ENCODE results near the gene RIN1.
A peak's percentile ranks its signal among the peaks of the same experiment; 100 is the strongest.
"Not testable (repeated sequence)": the region's sequence is repeated elsewhere in the genome, so short reads cannot be mapped to it uniquely, and the experiment has no call there.

RIN1 gene

DNA sequence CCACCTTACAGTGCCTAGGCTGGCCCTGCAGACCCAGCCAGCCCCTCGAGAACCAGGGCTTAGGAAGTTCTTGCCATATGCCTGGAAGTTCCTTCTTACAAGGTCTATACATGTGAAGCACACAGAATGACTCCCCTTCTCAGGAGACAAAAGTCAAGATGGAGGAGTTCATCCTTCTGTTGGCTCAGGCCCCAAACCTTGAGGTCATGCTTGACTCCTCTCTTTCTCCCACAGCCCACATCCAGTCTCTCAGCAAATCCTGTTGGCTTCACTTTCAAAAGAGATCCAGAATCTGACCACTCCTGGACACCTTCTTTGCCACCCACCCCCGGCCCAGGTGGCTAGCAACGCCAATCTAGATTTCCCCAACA, 17.6 kb downstream of the RIN1 start:
- no peak for DNase-seq

DNA sequence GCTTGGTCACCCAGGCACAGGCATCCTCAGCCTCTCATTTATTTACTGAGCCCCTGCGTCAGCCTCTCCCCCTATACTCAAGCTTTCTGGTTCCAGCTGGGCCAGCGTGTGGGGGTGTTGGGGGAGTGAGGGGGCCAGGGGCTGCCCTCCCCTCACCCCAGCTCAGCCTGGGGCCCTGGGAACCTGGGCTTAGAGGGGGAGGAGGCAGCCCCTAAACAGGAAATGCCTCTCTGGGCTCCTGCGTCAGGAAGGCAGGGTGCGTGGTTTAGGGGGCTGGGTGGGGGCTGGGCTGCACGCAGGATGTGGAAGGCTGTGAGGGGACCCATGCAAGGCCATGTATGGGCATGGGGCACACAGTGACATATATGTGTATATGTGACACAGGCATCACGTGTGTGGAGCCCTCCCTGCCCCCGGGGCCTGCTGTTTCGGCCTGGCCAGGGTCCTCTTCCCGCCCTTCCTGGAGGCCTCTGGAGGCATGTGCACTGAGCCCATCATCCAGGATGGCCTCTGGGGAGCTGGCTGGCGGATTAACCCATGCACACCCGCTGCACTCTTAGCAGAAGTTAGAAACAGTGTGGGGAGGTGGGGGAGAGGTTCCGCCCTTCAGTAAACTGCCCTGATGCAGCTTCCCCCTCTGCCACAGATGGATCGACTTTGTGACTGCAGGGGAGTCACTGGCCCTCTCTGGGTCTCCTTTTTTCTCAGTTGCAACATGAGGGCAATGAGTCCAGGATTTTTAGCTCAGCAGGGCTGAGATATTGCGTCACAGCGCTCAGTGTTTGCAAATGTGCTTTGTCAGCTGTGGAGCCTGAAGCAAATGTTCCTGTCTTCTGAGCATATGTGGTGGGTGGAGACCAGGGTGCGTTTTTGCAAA, 18.3 kb downstream of the RIN1 start:
- DNase-seq, result no peak

DNA sequence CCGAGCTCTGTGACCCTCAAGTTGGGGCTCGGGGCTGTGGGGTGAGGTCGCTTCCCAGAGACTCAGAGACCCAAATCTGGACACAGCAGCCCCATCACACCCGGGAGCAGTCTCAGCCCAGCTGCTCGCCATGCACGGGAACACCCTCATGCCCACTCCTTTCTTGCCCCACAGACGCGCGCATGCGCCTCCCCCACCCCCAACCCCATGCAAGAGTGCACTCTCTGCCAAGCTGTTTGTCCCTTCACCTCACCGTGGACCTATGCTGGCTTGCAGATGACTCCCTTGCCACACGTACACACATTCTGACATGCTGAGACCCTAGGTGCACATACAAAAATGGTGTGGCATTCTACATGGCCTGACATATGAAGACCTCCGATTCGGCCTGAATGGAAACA, 18.9 kb downstream of the RIN1 start:
- DNase-seq, result no peak

DNA sequence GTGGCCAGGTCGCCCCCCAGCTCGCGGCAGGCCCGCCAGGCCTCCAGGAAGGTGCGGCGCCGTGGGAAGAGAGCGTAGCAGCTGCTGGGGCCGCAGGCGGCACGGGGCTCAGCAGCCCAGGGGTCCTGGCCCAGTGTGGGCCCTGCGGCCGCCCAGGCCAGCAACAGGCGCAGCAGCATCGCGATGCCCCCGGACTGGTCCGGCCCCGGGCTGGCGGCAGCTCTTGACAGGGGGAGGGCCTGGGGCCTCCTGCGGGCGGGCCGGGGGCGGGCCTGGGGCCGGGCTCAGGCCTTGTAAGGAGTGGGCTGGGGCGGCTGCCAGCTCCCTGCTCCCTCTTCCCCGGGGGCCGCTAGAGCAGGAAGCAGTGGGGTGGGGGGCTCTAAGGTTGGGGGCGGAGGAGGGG, 19.4 kb downstream of the RIN1 start, which contains the start of gene CD248:
CD248 (minus strand) TSS at position 196 of the 403 bp plus-strand sequence; CDS start at position 179, 17 bp downstream.
- no peak for DNase-seq

DNA sequence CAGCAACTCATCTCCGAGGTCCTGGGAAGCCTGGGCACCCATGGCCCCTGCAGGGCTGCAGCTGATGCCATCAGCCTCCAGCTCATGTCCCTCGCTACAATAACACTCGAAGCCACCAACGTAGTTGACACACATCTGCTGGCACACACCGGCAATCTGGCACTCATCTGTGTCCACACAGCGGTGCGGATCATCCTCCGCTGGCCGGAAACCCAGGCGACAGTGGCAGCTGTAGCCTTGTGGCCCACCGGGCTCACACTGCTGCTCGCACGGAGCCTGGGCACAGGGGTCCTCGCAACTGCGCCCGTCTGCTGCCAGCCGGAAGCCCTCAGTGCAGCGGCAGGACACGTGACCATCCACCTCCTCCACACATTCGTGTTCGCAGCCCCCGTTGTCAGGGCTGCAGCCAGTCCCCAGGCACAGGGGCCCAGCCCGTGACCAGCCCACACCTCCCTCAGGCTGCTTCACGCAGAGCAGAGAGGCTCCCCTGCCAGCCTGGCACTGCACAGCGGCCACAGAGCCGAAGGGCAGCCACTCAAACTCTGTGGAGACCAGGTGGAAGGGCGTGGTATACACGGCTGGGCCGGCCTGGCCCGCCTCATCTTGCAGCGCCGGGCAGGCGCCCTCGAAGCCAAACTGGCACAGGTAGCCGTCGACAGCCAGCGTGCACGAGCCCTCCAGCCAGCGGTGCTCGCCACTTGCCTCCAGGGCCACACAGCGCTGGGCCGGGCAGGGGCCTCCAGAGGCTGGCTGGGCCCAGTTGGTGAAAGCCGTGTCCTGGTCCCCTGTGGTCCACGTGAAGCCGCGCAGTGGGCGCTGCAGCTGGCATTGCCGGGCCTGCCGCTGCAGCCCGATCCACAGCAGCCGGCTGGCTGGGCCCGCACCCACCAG, 20.1 kb downstream of the RIN1 start:
- DNase-seq, result no peak

DNA sequence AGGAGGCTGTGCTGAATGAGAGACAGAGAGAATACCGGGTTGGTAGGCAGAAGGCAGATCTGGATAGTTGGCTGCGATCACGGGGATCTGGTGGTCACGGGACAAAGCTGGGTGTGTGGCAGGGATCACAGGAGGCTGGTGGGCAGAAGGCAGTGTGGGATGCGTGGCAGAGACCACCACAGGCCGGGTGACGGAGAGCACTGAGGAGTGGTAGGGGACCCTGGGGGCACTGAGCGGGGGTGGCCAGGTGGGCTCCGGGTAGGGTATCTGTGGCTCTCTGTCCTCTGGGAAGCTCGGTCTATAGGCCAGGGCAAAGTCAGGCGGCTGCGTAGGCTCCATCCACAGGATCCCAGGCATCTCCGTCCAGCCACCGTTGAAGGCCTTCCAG, 20.7 kb downstream of the RIN1 start:
- no peak for DNase-seq

DNA sequence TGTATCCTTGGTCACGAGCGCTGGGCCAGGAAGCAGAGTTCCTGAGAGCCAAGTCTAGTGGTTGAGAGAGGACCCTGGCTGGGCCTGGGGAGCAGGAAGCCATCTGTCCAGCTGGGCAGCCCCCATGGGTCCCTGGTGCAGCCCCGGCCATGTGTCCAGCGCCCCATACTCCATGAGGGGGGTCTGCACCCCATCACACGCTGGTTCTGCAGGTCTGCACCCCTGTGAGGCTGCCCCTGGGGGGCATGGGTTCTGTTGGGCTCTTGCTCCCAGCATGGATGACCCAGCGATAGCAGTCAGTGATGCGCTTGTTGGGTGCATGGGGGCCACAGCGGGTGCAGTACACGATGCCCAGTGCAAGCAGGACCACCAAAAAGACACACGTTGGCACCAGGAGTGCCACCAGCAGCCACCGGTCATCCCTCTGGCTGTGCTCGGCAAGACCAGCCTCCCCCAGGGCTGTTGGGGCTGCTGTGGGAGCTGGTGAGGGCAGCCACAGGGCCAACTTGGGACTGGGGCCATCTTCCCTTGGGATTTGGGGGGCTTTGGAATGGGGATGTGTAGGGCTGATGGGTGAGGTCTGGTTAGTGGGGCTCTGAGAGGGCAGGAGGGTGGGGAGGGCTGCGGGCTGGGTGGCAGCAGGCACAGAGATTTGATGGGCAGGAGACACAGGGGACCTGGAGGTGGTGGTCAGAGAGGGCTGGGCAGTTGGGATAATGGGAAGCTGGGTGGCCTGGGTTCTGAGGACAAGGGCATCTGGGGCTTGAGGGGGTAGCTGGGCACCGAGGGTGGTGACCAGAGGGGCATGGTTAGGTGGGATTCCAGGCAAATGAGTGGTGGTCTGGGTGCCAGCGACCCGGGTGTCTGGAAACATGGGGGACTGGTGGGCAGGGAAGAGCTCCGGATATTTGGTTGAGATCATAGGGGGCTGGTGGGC, 21.4 kb downstream of the RIN1 start:
- DNase-seq, result no peak

DNA sequence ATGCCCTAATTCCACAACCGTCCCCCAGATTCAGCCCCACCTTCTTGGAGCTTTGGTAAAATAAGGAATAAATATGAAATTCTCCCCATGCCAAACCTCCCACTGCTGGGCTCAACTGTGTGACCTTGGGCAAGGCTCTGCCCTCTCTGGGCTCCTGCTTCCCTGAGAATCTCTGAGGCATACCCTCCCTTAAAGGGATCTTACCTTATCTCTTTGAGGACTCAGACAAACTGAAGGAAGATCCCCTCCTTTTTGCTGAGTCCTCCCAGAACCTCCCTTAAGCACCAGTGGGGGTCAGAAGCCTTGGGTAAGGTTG, 22.1 kb downstream of the RIN1 start:
- DNase-seq, result no peak

DNA sequence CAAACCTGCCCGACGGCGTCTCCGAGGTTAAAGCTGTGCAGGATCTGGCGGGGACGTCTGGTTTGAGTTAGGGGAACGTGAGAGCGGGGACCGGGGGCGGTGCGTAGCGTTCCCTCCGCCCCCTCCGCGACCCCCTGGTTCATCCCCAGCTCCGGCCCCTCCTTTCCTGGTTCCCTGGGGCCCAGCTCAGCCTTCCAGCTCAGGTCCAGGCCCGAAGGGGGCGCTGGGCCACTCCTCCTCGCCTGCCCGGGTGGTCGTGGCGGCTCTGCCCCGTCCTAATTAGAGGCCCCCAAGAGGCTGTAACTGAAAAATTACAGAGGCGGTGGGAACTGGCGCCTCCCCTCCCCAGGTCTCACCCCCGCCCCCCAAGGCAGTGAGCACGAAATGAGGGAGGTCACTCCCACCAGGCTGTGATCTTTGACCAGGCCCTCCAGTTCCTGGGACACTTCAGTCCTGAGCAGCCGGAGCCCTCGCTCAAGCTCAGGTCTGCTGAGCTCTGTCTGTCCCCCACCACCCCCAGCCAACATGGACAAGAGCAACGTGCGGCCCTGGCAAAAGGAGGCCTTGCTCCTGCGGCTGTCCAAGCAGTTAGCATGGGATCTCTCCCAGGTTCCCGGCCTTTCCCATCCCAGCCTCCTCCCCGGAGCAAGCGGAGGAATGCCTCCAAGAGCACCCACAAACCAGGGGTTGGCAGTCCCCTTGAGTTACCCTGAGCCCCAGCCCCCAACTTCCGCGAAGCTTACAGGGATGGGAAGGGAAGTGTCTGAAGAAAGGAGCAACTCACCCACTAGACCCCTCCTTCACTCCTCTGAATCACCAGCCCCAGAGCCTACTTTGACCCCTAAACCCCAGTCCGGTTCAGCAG, 22.7 kb downstream of the RIN1 start:
- no peak for DNase-seq

DNA sequence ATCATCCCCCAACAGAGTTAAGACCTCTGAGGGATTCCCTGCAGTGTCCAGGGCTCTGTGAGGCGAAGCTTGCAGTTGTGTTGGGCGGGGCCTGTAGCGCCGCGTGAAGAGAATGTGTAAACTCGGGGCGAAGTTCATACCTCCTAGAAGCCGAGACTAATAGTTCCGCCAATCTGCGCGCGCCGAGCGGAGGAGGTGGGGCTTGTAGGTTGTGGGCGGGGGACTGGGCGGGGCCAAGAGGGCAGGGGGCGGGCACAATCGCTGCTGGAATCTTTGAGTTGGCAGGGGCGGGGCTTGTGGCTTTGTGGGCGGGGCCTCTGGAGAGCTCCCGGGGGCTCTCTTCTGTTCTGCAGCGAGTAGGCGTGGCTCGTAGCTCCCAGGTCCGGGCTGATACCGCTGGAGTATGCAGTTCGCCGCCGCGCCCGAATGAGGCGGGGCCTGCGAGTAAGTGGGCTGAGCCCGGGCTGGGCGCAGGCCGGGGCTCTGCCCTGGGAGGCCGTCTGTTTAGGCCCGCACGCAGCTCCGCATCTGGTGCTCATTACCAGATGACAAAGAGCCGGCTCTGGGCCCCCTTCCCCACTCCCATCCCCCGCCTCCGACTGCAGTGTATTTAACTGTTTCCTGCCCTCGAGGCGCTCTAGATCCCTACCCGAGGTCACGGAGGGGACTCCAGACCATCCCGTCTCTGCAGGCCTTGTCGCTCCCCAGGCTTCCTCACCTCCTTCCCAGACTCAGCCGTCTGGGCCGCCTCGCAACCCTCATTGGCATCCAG, 23.5 kb downstream of the RIN1 start:
- DNase-seq, result peak; percentile 97

DNA sequence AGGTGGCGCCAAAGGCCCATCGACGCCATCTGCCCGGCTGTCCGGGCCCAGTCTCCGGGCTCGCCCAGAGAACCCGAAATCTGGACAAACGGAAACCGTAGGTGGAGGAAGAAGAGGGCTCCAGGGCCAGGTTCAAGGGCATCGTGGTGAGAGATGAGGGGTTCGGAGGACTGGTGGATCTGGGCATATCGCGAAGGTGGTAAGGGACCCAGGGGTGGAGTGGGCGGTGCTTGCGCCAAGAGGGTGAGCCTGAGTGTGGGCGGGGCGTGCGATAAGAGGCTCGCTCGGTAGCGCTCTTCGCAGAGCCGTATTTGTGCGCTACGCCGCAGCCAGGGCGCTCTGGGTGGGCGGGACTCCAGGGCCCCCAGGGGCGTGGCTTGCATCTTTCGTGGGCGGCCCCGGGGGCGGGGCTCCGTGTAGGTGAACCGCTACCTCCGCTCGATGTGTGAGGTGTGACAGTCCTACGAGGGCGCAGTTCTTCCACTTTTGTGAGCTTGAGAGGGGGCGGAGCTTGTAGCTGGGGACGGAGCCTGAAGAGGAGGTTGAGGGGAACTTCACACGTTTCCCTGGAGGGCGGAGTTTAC, 24.2 kb downstream of the RIN1 start:
- peak; percentile 97 for DNase-seq

DNA sequence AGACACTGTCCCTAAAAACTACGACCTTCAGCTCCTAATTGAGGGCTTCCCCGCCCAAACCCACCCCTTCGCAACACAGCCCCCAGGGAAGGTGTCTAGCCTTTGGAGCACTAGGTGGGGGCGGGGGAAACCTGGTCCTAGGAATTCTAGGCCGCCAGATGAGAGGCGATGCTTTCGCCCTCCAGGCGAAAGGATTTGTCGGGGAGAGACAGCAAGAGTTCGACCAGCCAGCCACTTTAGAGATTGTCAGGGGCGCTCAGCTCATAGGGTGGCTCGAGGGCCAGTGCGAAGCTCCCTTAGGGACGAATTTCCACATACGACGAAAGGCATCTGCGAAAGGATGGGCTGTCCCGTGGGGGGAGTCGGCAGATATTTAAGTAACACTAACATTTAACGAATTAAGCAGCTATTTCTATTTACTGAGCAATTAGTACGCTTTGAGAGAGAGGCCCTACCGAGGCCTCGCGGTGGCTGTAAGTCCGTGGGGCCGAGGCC, 24.7 kb downstream of the RIN1 start:
- no peak for DNase-seq

DNA sequence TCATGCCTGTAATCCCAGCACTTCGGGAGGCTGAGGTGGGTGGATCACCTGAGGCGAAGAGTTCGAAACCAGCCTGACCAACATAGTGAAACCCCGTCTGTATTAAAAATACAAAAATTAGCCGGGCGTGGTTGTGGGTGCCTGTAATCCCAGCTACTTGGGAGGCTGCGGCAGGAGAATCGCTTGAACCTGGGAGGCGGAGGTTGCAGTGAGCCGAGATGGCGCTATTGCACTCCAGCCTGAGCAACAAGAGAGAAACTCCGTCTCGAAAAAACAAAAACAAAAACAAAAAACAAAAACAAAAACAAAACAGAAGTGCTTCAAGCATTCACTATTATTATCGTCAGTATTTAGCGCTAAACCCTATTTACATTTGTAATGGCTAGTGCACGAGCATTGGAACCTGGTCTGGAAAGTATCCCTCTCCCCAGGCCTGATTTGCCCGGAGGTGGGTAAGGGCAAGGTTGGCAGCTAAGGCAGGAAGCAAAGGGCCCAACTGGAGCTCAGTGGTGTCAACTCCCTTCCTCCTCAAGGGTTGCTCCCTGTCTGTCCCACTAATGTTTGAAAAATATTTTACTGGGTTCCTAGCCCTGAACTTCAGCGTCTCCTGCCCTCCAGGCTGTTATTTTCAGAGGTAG, 25.3 kb downstream of the RIN1 start:
- not testable (repeated sequence) for DNase-seq

DNA sequence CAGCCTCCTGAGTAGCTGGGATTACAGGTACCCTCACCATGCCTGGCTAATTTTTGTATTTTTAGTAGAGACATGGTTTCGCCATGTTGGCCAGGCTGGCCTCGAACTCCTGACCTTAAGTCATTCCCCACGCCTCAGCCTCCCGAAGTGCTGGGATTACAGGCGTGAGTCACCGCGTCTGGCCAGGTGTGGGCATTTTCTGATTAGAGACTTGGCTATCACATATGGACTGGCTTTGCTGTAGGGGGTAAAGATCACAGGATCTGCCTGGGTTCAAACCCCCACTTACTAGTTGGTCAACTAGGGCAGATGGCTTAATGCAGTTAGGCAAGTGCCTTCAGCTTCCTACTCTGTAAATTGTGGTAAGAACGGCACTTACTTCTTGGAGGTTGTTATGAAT, 25.9 kb downstream of the RIN1 start:
- no peak for DNase-seq

DNA sequence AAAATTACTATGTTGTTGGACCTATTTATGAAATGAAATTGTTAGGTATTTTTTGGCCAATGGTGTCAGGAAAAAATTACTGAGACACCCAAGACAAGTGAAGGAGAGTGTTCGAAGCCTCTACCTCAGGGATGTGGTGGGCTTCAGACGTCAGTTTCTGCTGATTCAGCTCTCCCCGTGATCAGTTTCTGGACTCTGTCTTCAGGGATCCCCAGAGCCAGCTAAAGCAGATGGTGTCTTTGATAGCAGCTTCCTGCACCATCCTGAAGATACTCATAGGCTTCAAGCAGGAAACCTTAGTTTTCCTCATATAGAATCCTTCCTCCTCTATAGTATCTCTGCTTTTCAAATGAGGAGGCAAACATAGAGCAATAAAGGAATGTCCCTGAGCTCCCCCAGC, 26.8 kb downstream of the RIN1 start:
- DNase-seq, result no peak

DNA sequence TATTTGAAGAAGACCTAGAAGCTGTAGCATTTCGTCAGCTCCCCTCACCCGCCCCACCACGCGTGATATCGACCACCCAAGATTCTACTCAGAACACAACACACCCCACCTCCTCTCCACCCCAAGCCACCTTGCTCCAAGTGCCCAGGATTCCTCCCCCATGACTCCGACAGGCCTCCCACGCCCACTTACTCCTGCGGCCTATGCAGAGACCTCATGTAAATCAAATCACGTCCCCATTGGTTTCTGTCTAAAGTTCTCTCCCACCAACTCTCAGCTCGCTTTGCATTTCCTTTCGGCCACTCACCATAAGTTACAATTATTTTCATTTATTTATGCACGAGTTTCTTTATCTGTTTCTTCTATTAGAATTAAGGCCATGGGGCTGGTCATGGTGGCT, 33.6 kb downstream of the RIN1 start:
- no peak for DNase-seq

DNA sequence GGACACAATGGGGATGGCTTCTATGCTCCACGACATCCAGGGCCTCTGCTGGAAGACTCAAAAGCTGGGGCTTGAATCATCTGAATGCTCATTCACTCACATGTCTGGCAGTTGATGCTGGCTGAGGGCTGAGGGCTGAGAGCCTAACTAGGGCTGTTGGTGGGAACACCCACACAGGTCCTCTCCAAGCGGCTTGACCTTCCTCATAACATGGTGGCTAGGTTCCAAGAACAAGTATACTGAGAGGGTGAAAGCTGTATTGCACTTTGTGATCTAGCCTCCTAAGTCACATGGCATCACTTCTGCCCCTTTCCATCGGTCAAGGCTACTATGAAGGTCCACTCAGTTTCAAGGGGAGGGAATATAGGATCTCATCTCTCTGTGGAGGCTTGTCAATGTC, 37.0 kb downstream of the RIN1 start:
- no peak for DNase-seq

DNA sequence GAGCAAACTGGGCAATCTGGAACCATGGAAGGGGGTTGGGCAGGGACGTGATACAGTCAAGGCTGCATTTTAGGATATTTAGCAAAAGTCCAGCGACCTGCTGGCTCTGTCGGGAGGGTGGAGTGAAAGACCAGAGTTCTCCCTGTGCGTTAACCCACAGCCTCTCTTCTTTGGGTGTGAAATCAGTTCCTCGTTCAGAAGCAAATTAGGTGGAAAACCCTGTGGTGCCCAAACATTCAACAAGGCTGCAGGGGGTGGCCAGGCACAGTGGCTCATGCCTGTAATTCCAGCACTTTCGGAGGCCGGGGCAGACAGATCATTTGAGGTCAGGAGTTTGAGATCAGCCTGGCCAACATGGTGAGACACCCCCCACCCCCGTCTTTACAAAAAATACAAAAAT, 38.6 kb downstream of the RIN1 start:
- DNase-seq, result no peak

DNA sequence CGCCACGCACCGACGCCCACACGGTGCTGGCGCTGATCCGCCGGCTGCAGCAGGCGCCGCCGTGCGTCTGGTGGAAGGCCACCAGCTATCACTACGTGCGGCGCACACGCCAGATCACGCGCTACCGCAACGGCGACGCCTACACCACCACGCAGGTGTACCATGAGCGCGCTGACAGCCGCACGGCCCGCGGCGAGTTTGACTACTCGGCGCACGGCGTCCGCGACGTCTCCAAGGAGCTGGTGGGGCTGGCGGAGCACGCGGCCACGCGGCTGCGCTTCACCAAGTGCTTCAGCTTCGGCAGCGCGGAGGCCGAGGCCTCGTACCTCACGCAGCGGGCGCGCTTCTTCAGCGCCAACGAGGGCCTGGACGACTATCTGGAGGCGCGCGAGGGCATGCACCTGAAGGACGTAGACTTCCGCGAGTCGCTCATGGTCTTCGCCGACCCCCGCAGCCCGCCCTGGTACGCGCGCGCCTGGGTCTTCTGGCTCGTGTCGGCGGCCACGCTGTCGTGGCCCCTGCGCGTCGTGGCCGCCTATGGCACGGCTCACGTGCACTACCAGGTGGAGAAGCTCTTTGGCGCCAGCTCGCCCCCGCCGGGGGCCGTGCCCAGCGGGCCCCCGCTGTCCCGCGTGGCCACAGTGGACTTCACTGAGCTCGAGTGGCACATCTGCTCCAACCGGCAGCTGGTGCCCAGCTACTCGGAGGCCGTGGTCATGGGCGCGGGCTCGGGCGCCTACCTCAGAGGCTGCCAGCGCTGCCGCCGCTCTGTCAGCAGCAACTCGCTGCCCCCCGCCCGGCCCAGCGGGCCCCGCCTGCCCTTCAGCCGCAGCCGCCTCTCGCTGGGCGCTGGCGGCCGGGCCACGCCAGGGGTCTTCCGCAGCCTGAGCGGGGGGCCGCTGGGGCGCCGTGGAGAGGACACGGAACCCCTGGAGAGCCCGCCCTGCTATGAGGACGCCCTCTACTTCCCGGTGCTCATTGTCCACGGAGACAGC, 41.3 kb downstream of the RIN1 start:
- DNase-seq, result no peak

All from activated CD4-positive, alpha-beta T cell treated with anti-CD3 and anti-CD28 coated beads, Interleukin-2, Interleukin-6, amounts not matched to agents 100 ng/mL and 50 ng/mL, durations not matched to agents 16 hours and 8 hours (primary cell).